Neural cell (in vitro differentiated cells): ENCODE results near the gene FABP6. TPM values are rescaled to one million over a fixed set of nuclear protein-coding genes. Genes with fewer than 3 reads are reported as not detected.

Experiments
- H2AFZ ChIP-seq: fragments of 200-600, 300-800 bp; sonication (generic), shearing (Covaris generic); 2 replicates; pipeline ENCODE4 v1.6.0; 2014; ENCODE audit warnings: low read depth, mild to moderate bottlenecking, antibody characterized with exemption, low read length, moderate library complexity
- H3F3A ChIP-seq: fragments of 200-600 bp; shearing (Covaris generic); 2 replicates; pipeline ENCODE4 v1.6.1; 2016; ENCODE audit warnings: mild to moderate bottlenecking, moderate library complexity, mixed read lengths, antibody characterized with exemption, low read length; ENCODE audit not compliant: insufficient read depth, poor library complexity, severe bottlenecking
- H3K27ac ChIP-seq: fragments of 200-600, 300-800 bp; sonication (generic), shearing (Covaris generic); 2 replicates; pipeline ENCODE4 v1.5.1; 2014; ENCODE audit warnings: mild to moderate bottlenecking, low read length, moderate library complexity
- H3K27me3 ChIP-seq: fragments of 300-800, 200-600 bp; sonication (generic), shearing (Covaris generic); 2 replicates; pipeline ENCODE4 v1.6.0; 2014; ENCODE audit warnings: mild to moderate bottlenecking, low read depth, low read length, moderate library complexity; ENCODE audit not compliant: insufficient read depth
- H3K36me3 ChIP-seq: fragments of 300-800, 200-600 bp; sonication (generic), shearing (Covaris generic); 2 replicates; pipeline ENCODE4 v1.5.1; 2014; ENCODE audit warnings: mild to moderate bottlenecking, antibody characterized with exemption, low read length, moderate library complexity; ENCODE audit not compliant: insufficient read depth
- H3K4me2 ChIP-seq: fragments of 300-800, 200-600 bp; sonication (generic), shearing (Covaris generic); 2 replicates; pipeline ENCODE4 v1.6.0; 2014; ENCODE audit warnings: mild to moderate bottlenecking, low read length
- H3K4me3 ChIP-seq: fragments of 300-800, 200-600 bp; sonication (generic), shearing (Covaris generic); 2 replicates; pipeline ENCODE4 v1.5.1; 2014; ENCODE audit warnings: mild to moderate bottlenecking, low read length, moderate library complexity
- H3K79me2 ChIP-seq: fragments of 200-600 bp; shearing (Covaris generic); replicated peaks from 2 replicates; pipeline ENCODE4 v1.6.0; 2014; ENCODE audit warnings: mild to moderate bottlenecking, low read length, moderate library complexity; ENCODE audit not compliant: insufficient read depth
- H3K9ac ChIP-seq: fragments of 300-800, 200-600 bp; sonication (generic), shearing (Covaris generic); 2 replicates; pipeline ENCODE4 v1.6.1; 2016; ENCODE audit warnings: mild to moderate bottlenecking, low read length, mixed read lengths
- H3K9me2 ChIP-seq: fragments of 200-600 bp; shearing (Covaris generic); 2 replicates; pipeline ENCODE4 v1.6.1; 2016; ENCODE audit warnings: mild to moderate bottlenecking, low read length, mixed read lengths; ENCODE audit not compliant: insufficient read depth
- H3K9me3 ChIP-seq: fragments of 200-600, 300-800 bp; sonication (generic), shearing (Covaris generic); 2 replicates; pipeline ENCODE4 v1.6.1; 2016; ENCODE audit warnings: mild to moderate bottlenecking, mixed run types, low read length, moderate library complexity, mixed read lengths
- H4K20me1 ChIP-seq: fragments of 200-600 bp; shearing (Covaris generic); 2 replicates; pipeline ENCODE4 v1.6.1; 2016; ENCODE audit warnings: mild to moderate bottlenecking, mixed run types; ENCODE audit not compliant: insufficient read depth
- CTCF ChIP-seq: fragments of 450-650 bp; IDR thresholded peaks from 2 replicates; pipeline ENCODE4 v1.5.1; 2014; ENCODE audit warnings: antibody characterized with exemption, mild to moderate bottlenecking, moderate library complexity; ENCODE audit not compliant: poor library complexity, severe bottlenecking
- EP300 ChIP-seq: fragments of 450-650 bp; conservative IDR thresholded peaks from 2 replicates; pipeline ENCODE4 v1.6.1; 2014; ENCODE audit warnings: antibody characterized with exemption, mild to moderate bottlenecking, moderate library complexity; ENCODE audit not compliant: poor library complexity, severe bottlenecking
- EZH2 ChIP-seq: fragments of 200-600, 300-800 bp; shearing (Covaris generic), sonication (generic); IDR thresholded peaks from 2 replicates; pipeline ENCODE4 v1.6.1; 2014; ENCODE audit warnings: antibody characterized with exemption, low read length, borderline replicate concordance, mild to moderate bottlenecking; ENCODE audit not compliant: insufficient read depth, poor library complexity, severe bottlenecking
- MXI1 ChIP-seq: fragments of 450-650 bp; conservative IDR thresholded peaks from 2 replicates; pipeline ENCODE4 v1.6.1; 2014; ENCODE audit warnings: antibody characterized with exemption, mild to moderate bottlenecking; ENCODE audit not compliant: poor library complexity, severe bottlenecking
- POLR2AphosphoS5 ChIP-seq: IDR thresholded peaks from 2 replicates; pipeline ENCODE4 v1.6.1; 2012
- RAD21 ChIP-seq: fragments of 450-650 bp; conservative IDR thresholded peaks from 2 replicates; pipeline ENCODE4 v1.6.1; 2014; ENCODE audit warnings: antibody characterized with exemption, mild to moderate bottlenecking, moderate library complexity
- REST ChIP-seq: IDR thresholded peaks from 2 replicates; pipeline ENCODE4 v1.6.1; 2012; ENCODE audit warnings: borderline replicate concordance
- SMC3 ChIP-seq: fragments of 450-650 bp; conservative IDR thresholded peaks from 2 replicates; pipeline ENCODE4 v1.6.1; 2014; ENCODE audit warnings: antibody characterized with exemption, mild to moderate bottlenecking, moderate library complexity; ENCODE audit not compliant: poor library complexity
- TAF1 ChIP-seq: IDR thresholded peaks from 2 replicates; pipeline ENCODE4 v1.6.1; 2012; ENCODE audit warnings: low read depth
- polyA plus RNA-seq: library from polyadenylated mRNA; depleted of rRNA; stranded (reverse); fragments of >200 nt; gene quantifications from 2 replicates; pipeline ENCODE4 v1.2.3, GENCODE V29; 2014

The FABP6 gene
- polyA plus RNA-seq, 1 donor from 2014 or later, result 3.6 TPM

- no peaks in the 10 kb centered on the region for H3K36me3 ChIP-seq
- H3K4me3 ChIP-seq, result no peak overlapping the region
- TF ChIP-seq EP300, result no peak
- TF ChIP-seq REST, result no peak
- no peak for TF ChIP-seq EZH2
- TF ChIP-seq SMC3, result no peak
- TF ChIP-seq POLR2AphosphoS5, result peak; percentile 10
- TF ChIP-seq RAD21, result no peak
- no peak for TF ChIP-seq MXI1
- peak overlapping the region; percentile 52 for H2AFZ ChIP-seq
- H3K79me2 ChIP-seq, result no peaks in the 10 kb centered on the region
- peak overlapping the region; percentile 88 for H3K27ac ChIP-seq
- H3K9me2 ChIP-seq, result no peaks in the 10 kb centered on the region
- H4K20me1 ChIP-seq, result no peaks in the 10 kb centered on the region
- H3K9me3 ChIP-seq, result no peaks in the 10 kb centered on the region
- peak overlapping the region; percentile 65 for H3K9ac ChIP-seq
- no peaks in the 10 kb centered on the region for H3K27me3 ChIP-seq
- no peak overlapping the region for H3K4me2 ChIP-seq
- H3F3A ChIP-seq, result no peaks in the 10 kb centered on the region
Measured at GRCh38 chr5:160198841-160199409, 30.4 kb upstream of the FABP6 start.

- Histone ChIP-seq H3K36me3 (no peaks in the 10 kb centered on the region), H3K9ac (peak overlapping the region; percentile 65), H3K79me2 (no peaks in the 10 kb centered on the region), H3K4me2 (no peak overlapping the region), H3K27ac (peak overlapping the region; percentile 88), H4K20me1 (no peaks in the 10 kb centered on the region), H3K9me3 (no peaks in the 10 kb centered on the region), H2AFZ (peak overlapping the region; percentile 52), H3K4me3 (no peak overlapping the region), H3K9me2 (no peaks in the 10 kb centered on the region), H3F3A (no peaks in the 10 kb centered on the region), H3K27me3 (no peaks in the 10 kb centered on the region)
- TF ChIP-seq REST, result no peak
- TF ChIP-seq SMC3, result peak; percentile 76
- TF ChIP-seq TAF1, result no peak
- no peak for TF ChIP-seq POLR2AphosphoS5
- peak; percentile 70 for TF ChIP-seq RAD21
- peak; percentile 83 for TF ChIP-seq CTCF
- no peak for TF ChIP-seq EZH2
- no peak for TF ChIP-seq EP300
- no peak for TF ChIP-seq MXI1
Measured at GRCh38 chr5:160199410-160199911, 29.8 kb upstream of the FABP6 start.
